Muscle of back (tissue), 11 donors: ENCODE data around the gene MXD1. TPM values are rescaled to one million over a fixed set of nuclear protein-coding genes. Genes with fewer than 3 reads are reported as not detected.

Experiments used
- DNase-seq, 3 donors: peaks; one replicate each; pipeline versions ENCODE4 v3.0.0 to v3.0.0-alpha.2; 2013
- polyA plus RNA-seq, 10 donors: library from polyadenylated mRNA; unstranded; fragments of 120-200 nt; gene quantifications; one replicate each; pipeline ENCODE4 v1.2.1, GENCODE V29; 2013; ENCODE audit not compliant: insufficient read length in 10 of 10

The MXD1 gene
- polyA plus RNA-seq, 10 donors = 4.0 to 9.8 (median 6.2) TPM

- DNase-seq = no peak
These were observed 61.0 kb downstream of the MXD1 start for GRCh38 chr2:69975853-69976462.

- no peak for DNase-seq
These were observed 62.3 kb downstream of the MXD1 start for GRCh38 chr2:69977186-69977585.

- DNase-seq = no peak
These were observed 63.1 kb downstream of the MXD1 start for GRCh38 chr2:69977906-69978482.

GRCh38 chr2:69979902-69980807, 65.2 kb downstream of the MXD1 start:
- peak in 2 of 3 donors; percentile 13 to 41 for DNase-seq

- no peak for DNase-seq
These were observed 68.6 kb downstream of the MXD1 start for GRCh38 chr2:69983392-69983966.

- DNase-seq = no peak
These were observed 70.3 kb downstream of the MXD1 start for GRCh38 chr2:69985216-69985615.

- DNase-seq = peak in 2 of 3 donors; percentile 25 to 34
These were observed 70.8 kb downstream of the MXD1 start for GRCh38 chr2:69985688-69986087.

GRCh38 chr2:69986691-69987090, 71.8 kb downstream of the MXD1 start:
- DNase-seq = no peak

- no peak for DNase-seq
These were observed 73.3 kb downstream of the MXD1 start for GRCh38 chr2:69988086-69988635.

GRCh38 chr2:69989009-69989408, 74.1 kb downstream of the MXD1 start:
- no peak for DNase-seq

- no peak for DNase-seq
These were observed 74.7 kb downstream of the MXD1 start for GRCh38 chr2:69989441-69990105.

Other genes with a start within 250 kb of the MXD1 start
- gene ANXA4, start 173.0 kb upstream of the MXD1 start, polyA plus RNA-seq = 10 to 100 TPM; 24.4 to 40.2 (median 29.1) TPM
- gene GMCL1, start 85.4 kb upstream of the MXD1 start, polyA plus RNA-seq = 10 to 100 TPM in 8 of 10 donors, 1 to 10 TPM in 2; 8.2 to 13.7 (median 12.2) TPM
- gene SNRNP27, start 21.2 kb upstream of the MXD1 start, polyA plus RNA-seq = 10 to 100 TPM; 60.9 to 74.0 (median 70.2) TPM
- gene ASPRV1, start 46.5 kb downstream of the MXD1 start, polyA plus RNA-seq = 1 to 10 TPM; 1.7 to 3.9 (median 2.6) TPM
- 100 to 1,000 TPM; 236 to 302 (median 276) TPM for gene PCBP1, start 172.4 kb downstream of the MXD1 start, polyA plus RNA-seq